ENCODE results near the gene DND1.
"Not testable (repeated sequence)": the region's sequence is repeated elsewhere in the genome, so short reads cannot be mapped to it uniquely, and the experiment has no call there.

Gene DND1

GRCh38 chr5:140671472-140672125, 1.8 kb downstream of the DND1 start:
- no peak for DNase-seq

- DNase-seq: not testable (repeated sequence)
Observed at GRCh38 chr5:140671035-140671434, 2.3 kb downstream of the DND1 start.

- DNase-seq: peak; percentile 83
Observed at GRCh38 chr5:140664359-140665119, 8.8 kb downstream of the DND1 start, which contains the start of gene WDR55. WDR55 (plus strand) TSS chr5:140664904; CDS start chr5:140664913, 9 bp downstream.

- no peak for DNase-seq
Observed at GRCh38 chr5:140664030-140664358, 9.4 kb downstream of the DND1 start.

GRCh38 chr5:140660371-140660770, 13.0 kb downstream of the DND1 start:
- not testable (repeated sequence) for DNase-seq

- DNase-seq: no peak
Observed at GRCh38 chr5:140658870-140659269, 14.5 kb downstream of the DND1 start.

GRCh38 chr5:140647042-140647419, 26.3 kb downstream of the DND1 start:
- DNase-seq: no peak

GRCh38 chr5:140642718-140643117, 30.7 kb downstream of the DND1 start:
- no peak for DNase-seq

GRCh38 chr5:140641716-140642115, 31.7 kb downstream of the DND1 start:
- no peak for DNase-seq

GRCh38 chr5:140639148-140639981, 34.0 kb downstream of the DND1 start, which contains the start of gene TMCO6:
TMCO6 (plus strand) TSS chr5:140639451; CDS start chr5:140639528, 77 bp downstream.
- DNase-seq: peak; percentile 82

GRCh38 chr5:140638898-140639147, 34.6 kb downstream of the DND1 start:
- DNase-seq: not testable (repeated sequence)

GRCh38 chr5:140637371-140638100, 35.8 kb downstream of the DND1 start:
- DNase-seq: no peak

- no peak for DNase-seq
Observed at GRCh38 chr5:140635291-140636257, 37.8 kb downstream of the DND1 start.

- DNase-seq: no peak
Observed at GRCh38 chr5:140634103-140634502, 39.3 kb downstream of the DND1 start.

- DNase-seq: no peak
Observed at GRCh38 chr5:140633501-140633900, 39.9 kb downstream of the DND1 start.

- DNase-seq: no peak
Observed at GRCh38 chr5:140633021-140633471, 40.3 kb downstream of the DND1 start, which contains the start of gene CD14. CD14 (minus strand) TSS chr5:140633175; CDS start chr5:140633071, 104 bp downstream.

- DNase-seq: no peak
Observed at GRCh38 chr5:140632366-140633020, 40.9 kb downstream of the DND1 start.

GRCh38 chr5:140631831-140632365, 41.5 kb downstream of the DND1 start:
- DNase-seq: peak; percentile 2

GRCh38 chr5:140631036-140631417, 42.3 kb downstream of the DND1 start:
- no peak for DNase-seq

- no peak for DNase-seq
Observed at GRCh38 chr5:140630292-140631035, 42.9 kb downstream of the DND1 start.

All from NCI-H1694 treated with DMSO at 0.1 percent for 48 hours (cell line).